ENCODE data around the gene IL22.

DNA sequence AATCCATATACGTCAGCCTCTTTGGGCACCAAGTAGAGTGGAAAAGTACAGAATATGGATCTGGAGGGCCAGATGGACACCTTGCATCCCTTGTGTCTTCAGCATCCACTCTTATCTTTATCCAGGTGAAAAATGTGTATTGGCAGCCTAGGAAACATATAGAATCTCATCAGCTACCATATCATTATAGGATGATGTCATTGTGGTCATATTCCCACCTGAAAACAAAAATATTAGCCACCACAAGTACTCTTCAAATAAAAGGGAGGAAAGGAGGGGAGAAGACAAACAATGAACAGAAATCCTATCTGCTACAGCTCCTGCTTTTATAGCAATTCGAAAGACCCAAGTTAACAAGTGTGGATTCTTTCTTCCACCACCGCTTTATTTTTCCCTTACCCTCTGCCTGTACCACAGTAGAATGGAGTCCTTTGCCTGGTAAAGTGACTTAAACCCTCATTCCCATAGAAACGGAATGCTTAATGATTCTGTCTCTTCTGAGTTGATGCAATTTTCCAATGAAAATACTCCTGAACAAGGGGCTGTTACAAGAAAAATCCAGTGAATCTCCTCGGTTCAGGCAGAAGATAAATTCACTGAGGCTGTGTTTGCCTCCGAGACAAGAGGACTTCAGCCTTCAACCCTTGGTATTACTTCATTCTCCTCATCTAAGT, 14.0 kb downstream of the IL22 start:
- TF ChIP-seq, protein P1, sequence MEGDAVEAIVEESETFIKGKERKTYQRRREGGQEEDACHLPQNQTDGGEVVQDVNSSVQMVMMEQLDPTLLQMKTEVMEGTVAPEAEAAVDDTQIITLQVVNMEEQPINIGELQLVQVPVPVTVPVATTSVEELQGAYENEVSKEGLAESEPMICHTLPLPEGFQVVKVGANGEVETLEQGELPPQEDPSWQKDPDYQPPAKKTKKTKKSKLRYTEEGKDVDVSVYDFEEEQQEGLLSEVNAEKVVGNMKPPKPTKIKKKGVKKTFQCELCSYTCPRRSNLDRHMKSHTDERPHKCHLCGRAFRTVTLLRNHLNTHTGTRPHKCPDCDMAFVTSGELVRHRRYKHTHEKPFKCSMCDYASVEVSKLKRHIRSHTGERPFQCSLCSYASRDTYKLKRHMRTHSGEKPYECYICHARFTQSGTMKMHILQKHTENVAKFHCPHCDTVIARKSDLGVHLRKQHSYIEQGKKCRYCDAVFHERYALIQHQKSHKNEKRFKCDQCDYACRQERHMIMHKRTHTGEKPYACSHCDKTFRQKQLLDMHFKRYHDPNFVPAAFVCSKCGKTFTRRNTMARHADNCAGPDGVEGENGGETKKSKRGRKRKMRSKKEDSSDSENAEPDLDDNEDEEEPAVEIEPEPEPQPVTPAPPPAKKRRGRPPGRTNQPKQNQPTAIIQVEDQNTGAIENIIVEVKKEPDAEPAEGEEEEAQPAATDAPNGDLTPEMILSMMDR (conservative IDR thresholded peaks at IDR 0.05 in 1 of 2, IDR thresholded peaks at IDR 0.05 in 1 of 2; ENCODE audit: low read depth in 1 of 2, low read length in 2 of 2) = no peak
- TF ChIP-seq EZH2 (IDR thresholded peaks at IDR 0.05; ENCODE audit: low read length, missing control alignments) = no peak
